ENCODE data around the gene MPDU1.
"Not testable (repeated sequence)": the region's sequence is repeated elsewhere in the genome, so short reads cannot be mapped to it uniquely, and the experiment has no call there.

Gene MPDU1

DNA sequence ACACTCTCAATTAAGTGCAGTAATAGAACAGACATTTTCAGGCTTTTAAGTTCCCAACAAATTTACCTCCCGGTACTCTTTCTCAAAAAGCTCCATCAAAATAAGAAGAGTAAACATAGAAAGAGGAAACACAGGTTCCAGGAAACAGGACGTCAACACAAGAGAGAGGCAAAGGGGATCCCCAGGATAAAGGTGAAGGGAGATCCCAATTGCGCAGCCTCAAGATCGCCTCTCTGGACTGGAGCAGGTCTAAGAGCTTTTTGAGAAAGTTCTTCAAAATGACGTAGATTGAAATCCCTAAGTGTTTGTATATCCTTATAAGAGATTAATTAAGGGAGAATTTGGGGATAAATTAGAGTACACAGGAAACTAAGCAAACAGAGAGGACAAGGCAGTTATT lies 35.0 kb downstream of the MPDU1 start:
- DNase-seq (ENCODE audit: low read depth): no peak
- H3K4me3 ChIP-seq (ENCODE audit: low read depth, low read length): no peak overlapping the region
- TF ChIP-seq, protein P1, sequence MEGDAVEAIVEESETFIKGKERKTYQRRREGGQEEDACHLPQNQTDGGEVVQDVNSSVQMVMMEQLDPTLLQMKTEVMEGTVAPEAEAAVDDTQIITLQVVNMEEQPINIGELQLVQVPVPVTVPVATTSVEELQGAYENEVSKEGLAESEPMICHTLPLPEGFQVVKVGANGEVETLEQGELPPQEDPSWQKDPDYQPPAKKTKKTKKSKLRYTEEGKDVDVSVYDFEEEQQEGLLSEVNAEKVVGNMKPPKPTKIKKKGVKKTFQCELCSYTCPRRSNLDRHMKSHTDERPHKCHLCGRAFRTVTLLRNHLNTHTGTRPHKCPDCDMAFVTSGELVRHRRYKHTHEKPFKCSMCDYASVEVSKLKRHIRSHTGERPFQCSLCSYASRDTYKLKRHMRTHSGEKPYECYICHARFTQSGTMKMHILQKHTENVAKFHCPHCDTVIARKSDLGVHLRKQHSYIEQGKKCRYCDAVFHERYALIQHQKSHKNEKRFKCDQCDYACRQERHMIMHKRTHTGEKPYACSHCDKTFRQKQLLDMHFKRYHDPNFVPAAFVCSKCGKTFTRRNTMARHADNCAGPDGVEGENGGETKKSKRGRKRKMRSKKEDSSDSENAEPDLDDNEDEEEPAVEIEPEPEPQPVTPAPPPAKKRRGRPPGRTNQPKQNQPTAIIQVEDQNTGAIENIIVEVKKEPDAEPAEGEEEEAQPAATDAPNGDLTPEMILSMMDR (IDR thresholded peaks at IDR 0.05; ENCODE audit: control insufficient read depth, extremely low read depth, insufficient read depth): no peak

DNA sequence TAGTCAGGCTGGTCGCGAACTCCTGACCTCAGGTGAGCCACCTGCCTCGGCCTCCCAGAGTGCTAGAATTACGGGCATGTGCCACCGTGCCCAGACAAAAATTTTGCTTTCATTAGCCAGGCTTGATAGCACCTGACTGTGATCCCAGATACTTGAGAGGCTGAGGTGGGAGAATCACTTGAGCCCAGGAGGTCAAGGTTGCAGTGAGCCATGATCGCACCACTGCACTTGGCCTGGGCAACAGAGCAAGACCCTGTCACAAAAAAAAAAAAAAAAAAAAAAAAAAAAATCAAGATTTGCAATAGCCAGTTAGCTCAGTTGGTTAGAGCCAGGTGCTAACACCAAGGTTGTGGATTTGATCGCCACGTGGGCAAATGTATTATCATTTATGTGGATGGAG lies 37.2 kb downstream of the MPDU1 start:
- H3K4me3 ChIP-seq (ENCODE audit: low read depth, low read length): no peak overlapping the region
- DNase-seq (ENCODE audit: low read depth): no peak
- TF ChIP-seq, protein P1 (IDR thresholded peaks at IDR 0.05; ENCODE audit: control insufficient read depth, extremely low read depth, insufficient read depth): no peak

DNA sequence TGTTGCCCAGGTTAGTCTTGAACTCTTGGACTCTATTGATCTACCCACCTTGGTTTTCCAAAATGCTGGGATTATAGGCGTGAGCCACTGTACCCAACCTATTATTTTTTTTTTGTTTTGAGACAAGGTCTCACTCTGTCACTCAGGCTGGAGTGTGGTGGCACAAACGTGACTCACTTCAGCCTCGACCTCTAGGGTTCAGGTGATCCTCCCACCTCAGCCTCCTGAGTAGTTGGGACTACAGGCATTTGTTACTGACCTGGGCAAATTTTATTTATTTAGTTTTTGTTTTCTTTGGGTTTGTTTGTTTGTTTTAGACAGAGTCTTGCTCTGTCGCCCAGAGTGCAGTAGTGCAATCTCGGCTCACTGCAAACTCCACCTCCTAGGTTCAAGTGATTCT lies 40.0 kb downstream of the MPDU1 start:
- no peak overlapping the region for H3K4me3 ChIP-seq (ENCODE audit: low read depth, low read length)
- DNase-seq (ENCODE audit: low read depth): no peak
- TF ChIP-seq, protein P1 (IDR thresholded peaks at IDR 0.05; ENCODE audit: control insufficient read depth, extremely low read depth, insufficient read depth): no peak

DNA sequence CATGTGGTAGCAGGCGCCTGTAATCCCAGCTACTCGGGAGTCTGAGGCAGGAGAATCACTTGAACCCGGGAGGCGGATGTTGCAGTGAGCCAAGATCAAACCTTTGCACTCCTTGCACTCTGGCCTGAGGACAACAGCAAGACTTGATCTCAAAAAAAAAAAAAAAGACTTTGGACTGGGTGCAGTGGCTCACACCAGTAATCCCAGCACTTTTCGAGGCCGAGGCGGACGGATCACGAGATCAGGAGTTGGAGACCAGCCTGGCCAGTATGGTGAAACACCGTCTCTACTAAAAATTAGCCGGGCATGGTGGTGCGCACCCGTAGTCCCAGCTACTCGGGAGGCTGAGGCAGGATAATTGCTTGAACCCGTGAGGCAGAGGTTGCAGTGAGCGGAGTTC lies 42.1 kb downstream of the MPDU1 start:
- not testable (repeated sequence) for DNase-seq (ENCODE audit: low read depth); H3K4me3 ChIP-seq (ENCODE audit: low read depth, low read length)

DNA sequence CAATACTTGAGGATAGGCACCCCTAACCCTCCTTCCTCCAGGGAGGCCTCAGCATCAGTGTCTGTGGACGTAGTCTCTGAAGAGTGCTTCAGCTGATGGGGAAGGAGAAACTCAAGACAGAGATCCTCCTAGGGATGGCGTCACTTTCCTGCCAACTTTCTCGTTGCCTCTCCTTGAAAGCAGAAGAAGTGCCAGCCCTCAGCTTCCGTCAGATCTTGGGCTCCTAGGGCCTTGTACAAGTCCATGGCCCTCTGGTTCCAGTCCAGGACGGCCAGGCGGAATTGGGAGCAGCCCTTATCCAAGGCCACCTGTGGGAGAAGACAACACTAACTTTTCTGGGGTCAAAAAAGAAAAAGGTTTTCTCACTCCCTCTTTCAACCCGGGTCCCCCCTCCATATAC lies 42.7 kb downstream of the MPDU1 start:
- peak overlapping the region; percentile 90 for H3K4me3 ChIP-seq (ENCODE audit: low read depth, low read length)
- TF ChIP-seq, protein P1 (IDR thresholded peaks at IDR 0.05; ENCODE audit: control insufficient read depth, extremely low read depth, insufficient read depth): no peak

DNA sequence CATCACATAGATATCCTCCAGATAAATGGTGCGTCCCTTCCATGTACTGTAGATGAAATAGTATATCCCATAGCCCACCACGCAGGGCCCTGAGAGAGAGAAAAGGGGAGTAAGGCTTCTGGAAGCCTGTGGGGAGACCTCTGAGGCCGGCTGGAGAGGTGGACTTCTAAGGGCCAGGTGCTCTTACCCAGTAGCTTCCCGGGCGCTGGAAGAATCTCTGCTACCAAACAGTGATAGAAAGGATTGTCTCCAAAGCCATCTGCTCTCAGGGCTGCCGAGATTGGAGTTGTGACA lies 43.3 kb downstream of the MPDU1 start:
- no peak for DNase-seq (ENCODE audit: low read depth)
- TF ChIP-seq, protein P1 (IDR thresholded peaks at IDR 0.05; ENCODE audit: control insufficient read depth, extremely low read depth, insufficient read depth): no peak
- peak overlapping the region; percentile 90 for H3K4me3 ChIP-seq (ENCODE audit: low read depth, low read length)

More for the DNA sequence above, 42.7 kb downstream of the MPDU1 start:
- DNase-seq (ENCODE audit: low read depth): no peak

DNA sequence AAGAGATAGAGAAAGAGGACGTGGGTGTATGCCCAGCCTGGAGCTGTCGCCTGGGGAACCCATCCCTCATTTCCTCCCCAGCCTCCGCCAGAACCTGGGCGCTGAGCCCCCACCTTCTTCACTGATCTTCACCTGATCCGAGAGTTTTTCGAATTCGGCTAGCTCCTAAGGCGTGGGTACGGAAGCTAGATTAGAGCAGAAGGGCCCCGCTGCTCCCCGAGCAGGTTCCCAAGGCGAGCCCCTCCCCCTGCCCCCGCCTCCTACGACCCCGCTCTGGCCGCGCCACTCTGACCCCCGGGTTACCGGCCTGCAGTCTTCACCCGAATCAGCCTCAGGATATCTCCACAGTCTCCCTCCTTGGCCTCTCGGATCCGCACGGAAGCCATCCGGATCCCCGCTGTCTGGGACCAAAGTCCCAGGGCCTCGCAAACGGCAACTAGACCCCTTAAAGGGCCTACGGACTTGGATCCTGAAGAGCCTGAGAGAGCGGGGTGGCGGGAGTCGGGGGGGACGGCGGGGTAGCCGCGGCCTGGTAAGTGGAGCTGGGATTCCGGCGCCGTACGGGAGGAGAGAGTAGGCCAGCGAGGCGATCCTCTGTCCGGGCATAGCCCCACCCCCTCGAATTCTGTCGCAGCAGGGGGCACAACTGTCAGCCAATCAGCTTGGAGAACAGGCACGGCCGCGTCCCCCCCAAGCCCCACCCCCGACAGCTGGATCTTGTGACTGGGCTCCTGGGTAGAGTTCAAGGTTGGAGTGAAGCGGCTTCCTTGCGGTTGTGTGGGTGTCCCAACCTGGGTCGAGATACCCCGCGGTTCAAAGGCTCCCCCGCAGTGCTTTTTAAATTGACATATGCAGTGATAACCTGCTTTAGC lies 43.8 kb downstream of the MPDU1 start, which contains the start of gene SAT2:
SAT2 (minus strand) TSS at position 572 of the 872 bp plus-strand sequence; CDS start at position 386, 186 bp downstream.
- DNase-seq (ENCODE audit: low read depth): peak; percentile 83
- TF ChIP-seq, protein P1 (IDR thresholded peaks at IDR 0.05; ENCODE audit: control insufficient read depth, extremely low read depth, insufficient read depth): no peak
- H3K4me3 ChIP-seq (ENCODE audit: low read depth, low read length): peak within 1 kb of the TSS; percentile 90

Measured in LNCaP clone FGC (cell line).